Glutamatergic neuron (in vitro differentiated cells): Measurements from ENCODE around the gene DNASE2B. TPM values are rescaled to one million over a fixed set of nuclear protein-coding genes. Genes with fewer than 3 reads are reported as not detected.

ENCODE experiments used
- DNase-seq: peaks from one replicate; pipeline ENCODE4 v3.0.0; 2022
- H3K27ac Mint-ChIP-seq: one replicate; pipeline ENCODE4 v1.8.0; 2020; ENCODE audit warnings: mild to moderate bottlenecking, mixed read lengths, inconsistent platforms; ENCODE audit not compliant: unreplicated experiment
- H3K27me3 Mint-ChIP-seq: one replicate; pipeline ENCODE4 v1.8.0; 2020; ENCODE audit warnings: mild to moderate bottlenecking, moderate library complexity, mixed read lengths, inconsistent platforms; ENCODE audit not compliant: unreplicated experiment
- H3K36me3 Mint-ChIP-seq: one replicate; pipeline ENCODE4 v1.8.0; 2020; ENCODE audit warnings: mild to moderate bottlenecking, mixed read lengths, inconsistent platforms; ENCODE audit not compliant: unreplicated experiment
- H3K4me1 Mint-ChIP-seq: one replicate; pipeline ENCODE4 v1.8.0; 2020; ENCODE audit warnings: mild to moderate bottlenecking, low read depth, mixed read lengths, inconsistent platforms; ENCODE audit not compliant: unreplicated experiment
- H3K4me3 Mint-ChIP-seq: one replicate; pipeline ENCODE4 v1.8.0; 2020; ENCODE audit warnings: mild to moderate bottlenecking, mixed read lengths, inconsistent platforms; ENCODE audit not compliant: unreplicated experiment
- H3K9me3 Mint-ChIP-seq: one replicate; pipeline ENCODE4 v1.8.0; 2020; ENCODE audit warnings: mild to moderate bottlenecking, moderate library complexity, mixed read lengths, inconsistent platforms; ENCODE audit not compliant: unreplicated experiment
- total RNA-seq: library from RNA; stranded (reverse); fragmentation: NEBNext Ultra II Directional; extraction: Animal tissue kit (Norgen Biotek cat#: 25700); gene quantifications from one replicate; pipeline ENCODE4 v1.2.1, GENCODE V29; 2021; ENCODE audit not compliant: unreplicated experiment
- TF ChIP-seq, protein P1 (sequence below): fragments of 200-600 bp; sonication (generic); IDR thresholded peaks from one replicate; pipeline ENCODE4 v1.5.0; 2021; ENCODE audit not compliant: partially characterized antibody, unreplicated experiment

DNASE2B gene
- total RNA-seq, 1 donor from 2014 or later = not detected

DNA sequence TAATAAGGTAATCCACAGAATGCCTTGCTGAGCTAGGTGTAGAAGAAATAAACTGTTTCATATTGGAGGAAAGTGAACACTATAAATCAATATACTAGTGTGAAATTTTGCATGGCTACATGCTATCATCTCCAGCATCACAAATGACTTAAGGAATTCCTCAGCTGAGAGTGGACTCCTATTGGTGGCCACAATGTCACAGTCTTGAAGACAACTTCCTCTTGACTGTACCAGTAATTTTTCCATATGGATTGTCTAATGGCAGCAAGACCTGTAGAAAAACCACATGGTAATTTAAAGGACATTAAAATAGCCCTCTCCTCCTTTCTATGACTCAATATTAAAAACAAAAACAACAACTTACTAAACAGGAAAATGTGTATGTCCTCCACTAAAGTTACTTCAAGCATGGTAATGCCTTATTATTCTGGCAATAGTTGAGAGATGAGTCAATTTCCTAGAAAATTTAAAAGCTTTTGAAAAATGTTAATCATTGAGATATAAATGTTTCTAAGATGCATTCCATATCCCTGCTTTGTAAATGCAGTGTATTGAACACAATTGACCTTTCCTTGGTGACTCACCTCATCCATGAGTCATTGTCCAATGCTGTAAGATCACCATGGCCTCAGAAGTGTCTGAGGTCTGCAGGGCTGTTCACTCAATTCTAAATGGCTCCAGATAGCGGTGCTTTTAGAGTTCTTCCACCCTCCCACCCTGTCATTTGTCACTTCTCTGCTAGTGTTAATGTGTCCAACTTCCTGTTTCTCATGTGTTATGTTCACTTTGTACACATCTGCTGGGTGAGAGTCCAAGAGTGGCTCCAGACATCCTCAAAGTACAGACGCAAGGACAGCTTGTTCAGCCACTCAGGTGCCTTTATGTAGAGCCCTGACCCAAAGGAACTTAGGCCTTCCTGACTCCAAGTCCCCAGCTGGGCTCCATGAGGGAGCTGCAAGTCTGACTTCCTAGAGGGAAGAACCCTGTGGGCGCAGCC is 32.8 kb upstream of the DNASE2B start:
- Mint-ChIP-seq H3K4me3 (no peak overlapping the region), H3K9me3 (peaks cover 1% of the 10 kb centered on the region), H3K4me1 (no peaks in the 10 kb centered on the region), H3K36me3 (peaks cover 4% of the 10 kb centered on the region), H3K27me3 (no peaks in the 10 kb centered on the region), H3K27ac (no peak overlapping the region)
- no peak for DNase-seq
- TF ChIP-seq, protein P1, sequence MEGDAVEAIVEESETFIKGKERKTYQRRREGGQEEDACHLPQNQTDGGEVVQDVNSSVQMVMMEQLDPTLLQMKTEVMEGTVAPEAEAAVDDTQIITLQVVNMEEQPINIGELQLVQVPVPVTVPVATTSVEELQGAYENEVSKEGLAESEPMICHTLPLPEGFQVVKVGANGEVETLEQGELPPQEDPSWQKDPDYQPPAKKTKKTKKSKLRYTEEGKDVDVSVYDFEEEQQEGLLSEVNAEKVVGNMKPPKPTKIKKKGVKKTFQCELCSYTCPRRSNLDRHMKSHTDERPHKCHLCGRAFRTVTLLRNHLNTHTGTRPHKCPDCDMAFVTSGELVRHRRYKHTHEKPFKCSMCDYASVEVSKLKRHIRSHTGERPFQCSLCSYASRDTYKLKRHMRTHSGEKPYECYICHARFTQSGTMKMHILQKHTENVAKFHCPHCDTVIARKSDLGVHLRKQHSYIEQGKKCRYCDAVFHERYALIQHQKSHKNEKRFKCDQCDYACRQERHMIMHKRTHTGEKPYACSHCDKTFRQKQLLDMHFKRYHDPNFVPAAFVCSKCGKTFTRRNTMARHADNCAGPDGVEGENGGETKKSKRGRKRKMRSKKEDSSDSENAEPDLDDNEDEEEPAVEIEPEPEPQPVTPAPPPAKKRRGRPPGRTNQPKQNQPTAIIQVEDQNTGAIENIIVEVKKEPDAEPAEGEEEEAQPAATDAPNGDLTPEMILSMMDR = no peak

DNA sequence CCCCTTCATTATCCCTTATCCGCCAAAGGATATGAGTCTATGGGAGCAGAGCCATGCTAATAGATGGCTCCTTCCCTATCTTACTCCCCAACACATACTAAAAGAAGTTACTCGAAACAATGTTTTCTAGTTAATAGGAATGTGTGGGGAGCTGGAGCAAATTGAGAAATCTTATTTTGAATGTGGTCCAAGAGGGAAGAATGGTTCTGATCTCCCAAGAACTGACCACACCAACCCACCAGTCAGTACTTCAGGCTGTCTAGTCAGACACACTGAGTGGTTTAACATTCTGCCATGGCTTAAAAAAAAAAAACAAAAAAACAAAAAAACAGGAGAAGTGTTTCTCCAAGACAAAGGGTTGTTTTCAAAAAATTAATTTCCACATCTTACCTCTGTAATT is 31.5 kb upstream of the DNASE2B start:
- H3K4me3 Mint-ChIP-seq = no peak overlapping the region
- peaks cover 4% of the 10 kb centered on the region for H3K36me3 Mint-ChIP-seq
- no peaks in the 10 kb centered on the region for H3K27me3 Mint-ChIP-seq
- TF ChIP-seq, protein P1 = no peak
- no peaks in the 10 kb centered on the region for H3K4me1 Mint-ChIP-seq
- no peak overlapping the region for H3K27ac Mint-ChIP-seq
- H3K9me3 Mint-ChIP-seq = peaks cover 1% of the 10 kb centered on the region
- no peak for DNase-seq

DNA sequence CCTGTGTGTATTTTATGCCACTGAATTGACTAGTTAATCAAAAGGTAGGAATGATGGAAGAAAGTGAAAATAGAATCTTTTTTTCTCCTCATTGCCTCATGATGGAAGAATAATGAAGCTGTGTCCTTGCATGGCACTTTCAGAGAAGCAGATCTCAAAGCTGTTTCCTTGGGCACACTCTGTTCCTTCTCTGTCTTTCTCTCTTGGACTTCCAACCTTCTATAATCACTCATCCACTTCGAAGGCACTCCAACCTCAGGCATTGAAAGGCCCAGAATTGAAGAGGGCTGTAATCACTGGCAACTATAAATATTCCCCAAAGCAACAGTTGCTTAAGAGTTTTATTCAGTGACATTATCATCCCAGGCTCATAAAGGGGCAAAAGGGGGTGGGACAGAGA is 31.1 kb upstream of the DNASE2B start:
- TF ChIP-seq, protein P1 = no peak
- peaks cover 4% of the 10 kb centered on the region for H3K36me3 Mint-ChIP-seq
- H3K4me1 Mint-ChIP-seq = no peaks in the 10 kb centered on the region
- H3K27ac Mint-ChIP-seq = no peak overlapping the region
- H3K4me3 Mint-ChIP-seq = no peak overlapping the region
- no peaks in the 10 kb centered on the region for H3K27me3 Mint-ChIP-seq
- H3K9me3 Mint-ChIP-seq = peaks cover 1% of the 10 kb centered on the region
- DNase-seq = no peak

DNA sequence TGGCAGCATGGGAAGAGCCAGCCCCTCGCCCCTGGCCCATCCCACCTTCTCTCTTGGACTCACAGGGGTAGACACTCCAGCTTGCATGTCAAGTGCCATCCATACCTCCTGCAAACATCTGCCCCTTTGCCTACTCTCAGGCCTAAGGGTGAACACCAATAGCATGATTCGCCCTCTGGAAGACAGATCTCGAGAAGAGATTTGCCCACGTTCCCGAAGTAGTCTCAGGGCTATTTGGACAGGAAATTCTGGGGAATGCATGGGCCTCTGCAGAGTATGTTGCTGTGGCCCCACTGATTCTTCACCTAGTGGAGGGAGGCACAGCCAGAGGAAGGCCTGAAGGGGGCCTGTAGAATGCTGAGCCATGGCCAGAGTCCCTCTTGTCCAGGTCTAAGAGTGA is 29.8 kb upstream of the DNASE2B start:
- peaks cover 4% of the 10 kb centered on the region for H3K36me3 Mint-ChIP-seq
- no peak for DNase-seq
- H3K27ac Mint-ChIP-seq = no peak overlapping the region
- no peak overlapping the region for H3K4me3 Mint-ChIP-seq
- no peaks in the 10 kb centered on the region for H3K27me3 Mint-ChIP-seq
- H3K9me3 Mint-ChIP-seq = peaks cover 1% of the 10 kb centered on the region
- no peaks in the 10 kb centered on the region for H3K4me1 Mint-ChIP-seq
- TF ChIP-seq, protein P1 = no peak

DNA sequence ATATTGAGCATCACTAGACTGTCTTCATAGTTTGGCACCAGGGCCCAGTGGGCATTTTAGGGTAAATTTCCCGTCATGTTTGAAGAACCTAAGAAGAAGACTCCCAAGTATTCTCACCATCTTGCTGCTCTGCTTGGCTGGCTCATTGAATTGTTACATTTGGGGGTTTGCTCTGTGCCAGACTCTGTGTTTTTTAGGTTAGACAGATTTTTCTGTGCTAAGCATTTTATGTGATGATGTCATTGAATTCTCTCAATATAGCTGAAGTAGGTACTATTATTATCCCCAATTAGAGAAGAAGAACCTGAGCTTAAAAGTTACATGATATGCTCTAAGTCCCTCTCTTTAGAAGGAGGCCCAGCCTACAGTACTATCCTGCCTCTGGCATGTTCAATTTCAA is 28.0 kb upstream of the DNASE2B start:
- Mint-ChIP-seq H3K9me3 (peaks cover 1% of the 10 kb centered on the region), H3K27me3 (no peaks in the 10 kb centered on the region), H3K36me3 (peaks cover 4% of the 10 kb centered on the region), H3K27ac (no peak overlapping the region), H3K4me1 (no peaks in the 10 kb centered on the region), H3K4me3 (no peak overlapping the region)
- no peak for DNase-seq
- TF ChIP-seq, protein P1 = no peak
